K562 (cell line): ENCODE measurements around the gene LIX1L. TPM values are rescaled to one million over a fixed set of nuclear protein-coding genes. Genes with fewer than 3 reads are reported as not detected.
A peak's percentile ranks its signal among the peaks of the same experiment; 100 is the strongest.

ENCODE experiments used
- BRD9 ChIP-seq: fragments of 450-650 bp; IDR thresholded peaks from 2 replicates; pipeline ENCODE4 v1.6.1; 2018; ENCODE audit warnings: low read depth; ENCODE audit not compliant: partially characterized antibody
- CREM ChIP-seq: IDR thresholded peaks from 2 replicates; pipeline ENCODE4 v1.6.1; 2014; ENCODE audit warnings: antibody characterized with exemption, low read depth
- EP400 ChIP-seq: fragments of 450-650 bp; IDR thresholded peaks from 2 replicates; pipeline ENCODE4 v1.6.1; 2017; ENCODE audit warnings: antibody characterized with exemption, mild to moderate bottlenecking, moderate library complexity
- FOS ChIP-seq: IDR thresholded peaks from 3 replicates; pipeline ENCODE4 v1.6.1; 2011; ENCODE audit not compliant: insufficient read length; ENCODE audit errors: extremely low read depth
- FOSL1 ChIP-seq: fragments of 200-800 bp; sonication (Bioruptor generic); conservative IDR thresholded peaks from 2 replicates; pipeline ENCODE4 v1.6.1; 2016; ENCODE audit warnings: missing genetic modification characterization, missing compliant biosample characterization
- FOXJ2 ChIP-seq: fragments of 200-800 bp; sonication (Bioruptor generic); IDR thresholded peaks from 2 replicates; pipeline ENCODE4 v1.6.1; 2016; ENCODE audit warnings: missing genetic modification characterization, missing compliant biosample characterization
- FOXK2 ChIP-seq, 2 experiments: fragments of 450-650 bp; IDR thresholded peaks in 1 of 2; conservative IDR thresholded peaks in 1 of 2; 2 replicates each; pipeline ENCODE4 v1.6.1; 2016; ENCODE audit warnings: low read depth in 2 of 2, mild to moderate bottlenecking in 1 of 2
- GABPA ChIP-seq: fragments of 200-800 bp; sonication (Bioruptor generic); conservative IDR thresholded peaks from 2 replicates; pipeline ENCODE4 v1.6.1; 2016; ENCODE audit warnings: low read depth, missing genetic modification characterization, missing compliant biosample characterization
- HDAC1 ChIP-seq, 2 experiments: fragments of 450-650 bp; IDR thresholded peaks; 2 replicates each; pipeline ENCODE4 v1.6.1; 2016 to 2017; ENCODE audit warnings: inconsistent platforms in 1 of 2, mild to moderate bottlenecking in 1 of 2, moderate library complexity in 1 of 2
- IFI16 ChIP-seq: fragments of 250-450 bp; sonication (Bioruptor Pico); IDR thresholded peaks from 2 replicates; pipeline ENCODE4 v2.1.2; 2022; ENCODE audit warnings: mild to moderate bottlenecking, inconsistent platforms
- KDM4B ChIP-seq, 2 experiments: fragments of 450-650 bp in 1 of 2; sonication (generic) in 1 of 2; IDR thresholded peaks; 2 replicates each; pipeline ENCODE4 v1.6.1; 2016 to 2017; ENCODE audit warnings: borderline replicate concordance in 2 of 2, antibody characterized with exemption in 1 of 2, low read depth in 1 of 2, mild to moderate bottlenecking in 1 of 2
- LCOR ChIP-seq: sonication (generic); formaldehyde crosslinking; IDR thresholded peaks from 2 replicates; pipeline ENCODE4 v1.8.0; 2022; ENCODE audit warnings: mild to moderate bottlenecking, missing genetic modification reagents
- MTA1 ChIP-seq: fragments of 450-650 bp; IDR thresholded peaks from 2 replicates; pipeline ENCODE4 v1.6.1; 2017; ENCODE audit warnings: borderline replicate concordance
- NBN ChIP-seq: fragments of 450-650 bp; IDR thresholded peaks from 2 replicates; pipeline ENCODE4 v1.6.1; 2016; ENCODE audit warnings: low read depth, mild to moderate bottlenecking
- NEUROD1 ChIP-seq: fragments of 150-350 bp; IDR thresholded peaks from 2 replicates; pipeline ENCODE4 v1.6.1; 2014; ENCODE audit warnings: borderline replicate concordance, low read length, low read depth; ENCODE audit not compliant: partially characterized antibody
- NFATC3 ChIP-seq: fragments of 450-650 bp; IDR thresholded peaks from 2 replicates; pipeline ENCODE4 v1.6.1; 2017; ENCODE audit warnings: mild to moderate bottlenecking
- PML ChIP-seq: IDR thresholded peaks from 2 replicates; pipeline ENCODE4 v1.6.1; 2012; ENCODE audit warnings: low read length, inconsistent platforms
- POLR2AphosphoS5 ChIP-seq: IDR thresholded peaks from 2 replicates; pipeline ENCODE4 v1.6.1; 2011; ENCODE audit warnings: mild to moderate bottlenecking, low read depth, low read length, moderate library complexity; ENCODE audit not compliant: control insufficient read depth, insufficient read depth
- PTBP1 ChIP-seq: fragments of 200-400 bp; formaldehyde crosslinking; IDR thresholded peaks from 2 replicates; pipeline ENCODE4 v1.6.1; 2017; ENCODE audit warnings: low read depth, low read length
- RBBP5 ChIP-seq: fragments of 200-600 bp; sonication (generic); IDR thresholded peaks from 2 replicates; pipeline ENCODE4 v1.6.1; 2012; ENCODE audit warnings: borderline replicate concordance, mild to moderate bottlenecking, low read length, control low read depth, inconsistent platforms; ENCODE audit not compliant: insufficient read depth, poor library complexity, severe bottlenecking
- SIN3A ChIP-seq, 2 experiments: fragments of 150-350 bp in 1 of 2; IDR thresholded peaks; 2 replicates each; pipeline ENCODE4 v1.6.1; 2011 to 2016; ENCODE audit warnings: borderline replicate concordance in 2 of 2, low read depth in 2 of 2, low read length in 2 of 2, mild to moderate bottlenecking in 2 of 2, moderate library complexity in 2 of 2; ENCODE audit not compliant: control insufficient read depth in 1 of 2
- TAF7 ChIP-seq: fragments of 450-650 bp; IDR thresholded peaks from 2 replicates; pipeline ENCODE4 v1.6.1; 2016; ENCODE audit warnings: missing genetic modification characterization, missing compliant biosample characterization
- TSHZ1 ChIP-seq: fragments of 250-450 bp; sonication (Bioruptor Pico); IDR thresholded peaks from 2 replicates; pipeline ENCODE4 v1.4.0; 2020; ENCODE audit warnings: mild to moderate bottlenecking, moderate library complexity
- ZNF644 ChIP-seq: fragments of 200-800 bp; sonication (Bioruptor generic); IDR thresholded peaks from 2 replicates; pipeline ENCODE4 v1.6.1; 2016; ENCODE audit warnings: low read depth, missing genetic modification characterization, missing compliant biosample characterization
- polyA plus RNA-seq, 8 experiments: library from polyadenylated mRNA; depleted of rRNA in 4 of 8; stranded (reverse) in 5 of 8; unstranded in 3 of 8; fragments of >200 nt; fragmentation: Nextera tagmentation in 2 of 8; fragmentation: Illumina TruSeq in 1 of 8; extraction: Ambion mirVana in 2 of 8; extraction: Trizol in 1 of 8; gene quantifications; 2 replicates each; pipeline versions ENCODE4 v1.2.1 to v1.2.3, GENCODE V29; 2011 to 2014; ENCODE audit warnings: inconsistent platforms in 1 of 8, missing spikeins in 1 of 8
- total RNA-seq, 7 experiments: library from RNA; depleted of rRNA in 6 of 7; stranded (reverse); fragments of >200 nt in 6 of 7; fragmentation: Illumina TruSeq in 2 of 7; extraction: Trizol in 2 of 7; gene quantifications; 2 replicates each; pipeline versions ENCODE4 v1.2.1 to v1.2.3, GENCODE V29; 2011 to 2021; ENCODE audit warnings: low replicate concordance in 1 of 7

LIX1L gene
- total and polyA plus RNA-seq, 9 of the 15 experiments (the other 6 are each of a cell fraction or from before 2014, with no cell fraction given) = 4.6 to 26.5 (median 12.5) TPM

DNA sequence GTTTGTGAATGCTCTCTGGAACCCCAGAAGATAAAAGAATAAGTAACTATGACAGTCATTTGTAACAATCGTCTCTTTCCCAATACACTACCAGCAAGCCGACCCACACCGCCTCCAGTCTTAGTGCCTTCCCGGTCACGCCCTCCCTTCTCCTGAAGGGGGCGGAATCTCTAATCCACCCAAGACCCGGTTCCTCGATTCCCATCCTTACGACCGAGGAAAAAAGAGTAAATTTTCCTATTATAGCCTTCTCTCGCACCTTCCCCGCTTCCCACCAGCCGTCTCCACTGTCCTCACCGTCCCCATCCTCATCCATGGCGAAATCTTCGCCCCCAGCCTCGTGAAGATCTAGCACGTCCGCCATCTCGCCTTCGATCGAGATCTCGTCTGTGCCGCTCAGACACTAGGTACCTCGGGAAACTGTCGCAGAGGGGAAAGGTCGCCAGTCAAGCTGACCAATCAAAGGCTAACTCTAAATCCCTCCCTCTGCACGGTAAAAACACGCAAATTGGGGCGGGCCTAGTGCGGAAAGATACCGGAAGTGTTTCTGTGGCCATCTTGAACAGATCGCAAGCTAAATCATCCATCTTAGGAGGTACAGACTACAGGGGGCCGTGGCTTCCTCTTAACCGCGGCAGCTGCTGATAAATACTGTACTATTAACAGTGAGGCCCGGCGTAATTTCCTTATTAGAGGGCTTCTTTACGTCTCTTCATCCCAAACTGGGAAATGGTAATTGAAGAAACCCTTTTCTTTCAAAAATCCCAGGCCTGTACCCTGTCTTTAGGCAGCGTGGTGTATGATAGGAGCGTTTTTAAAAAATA lies 30.5 kb downstream of the LIX1L start, which contains the start of gene RBM8A (continued):
- TF ChIP-seq NFATC3 (no peak; the same call in 1 of the 2 replicates), NEUROD1 (peak; percentile 41), FOXJ2 (tag) (peak; percentile 59), POLR2AphosphoS5 (peak; percentile 89), MTA1 (peak; percentile 97), CREM (peak; percentile 94), BRD9 (peak; percentile 90), NBN (peak; percentile 98), PML (peak; percentile 81), TAF7 (peak; percentile 92), HDAC1 (IDR thresholded peaks at IDR 0.05) (peak in 1 of 2 experiments; percentile 98; a peak in 2 of 4 replicates), GABPA (tag) (peak; percentile 93), PTBP1 (0 out of 2 replicates have a peak, but pooled peaks have one; percentile 12), TSHZ1 (no peak), FOSL1 (tag) (peak; percentile 58), FOS (peak; percentile 33), ZNF644 (0 out of 2 replicates have a peak, but pooled peaks have one; percentile 43), LCOR (CRISPR knock-in tag) (peak; percentile 91), IFI16 (CRISPR knock-in tag) (no peak), FOXK2 (conservative IDR thresholded peaks at IDR 0.05 in 1 of 2, IDR thresholded peaks at IDR 0.05 in 1 of 2; ENCODE audit: low read depth in 2 of 2) (peak; percentile 88 to 94), SIN3A (IDR thresholded peaks at IDR 0.05; ENCODE audit: borderline replicate concordance in 2 of 2, control insufficient read depth in 1 of 2, low read depth in 2 of 2, low read length in 2 of 2) (peak in 1 of 2 experiments; percentile 24; a peak in 1 of 4 replicates), RBBP5 (peak; percentile 90), EP400 (peak; percentile 99), KDM4B (IDR thresholded peaks at IDR 0.05; ENCODE audit: borderline replicate concordance in 2 of 2, low read depth in 1 of 2) (no peak)
